Hematopoietic multipotent progenitor cell treated with erythropoietin and hydrocortisone succinate and interleukin-3 and kit ligand, for 17 days (in vitro differentiated cells): ENCODE data around the gene FOXP4.

Experiments used
- DNase-seq: peaks from one replicate; pipeline ENCODE4 v3.0.0-alpha.2; 2015; ENCODE audit warnings: low spot score

FOXP4 gene

GRCh38 chr6:41565701-41566100, 19.5 kb downstream of the FOXP4 start:
- no peak for DNase-seq

- DNase-seq = no peak
These were observed 20.8 kb downstream of the FOXP4 start for GRCh38 chr6:41566961-41567360.

GRCh38 chr6:41567684-41568083, 21.5 kb downstream of the FOXP4 start:
- DNase-seq = no peak

GRCh38 chr6:41568202-41568584, 22.0 kb downstream of the FOXP4 start:
- DNase-seq = no peak

- DNase-seq = no peak
These were observed 22.6 kb downstream of the FOXP4 start for GRCh38 chr6:41568585-41569384.

- no peak for DNase-seq
These were observed 24.1 kb downstream of the FOXP4 start for GRCh38 chr6:41570259-41570615.

GRCh38 chr6:41571021-41571780, 25.0 kb downstream of the FOXP4 start:
- DNase-seq = no peak

GRCh38 chr6:41572613-41573012, 26.4 kb downstream of the FOXP4 start:
- DNase-seq = no peak

GRCh38 chr6:41573276-41573675, 27.1 kb downstream of the FOXP4 start:
- no peak for DNase-seq

GRCh38 chr6:41573985-41574384, 27.8 kb downstream of the FOXP4 start:
- no peak for DNase-seq

GRCh38 chr6:41575598-41575997, 29.4 kb downstream of the FOXP4 start:
- no peak for DNase-seq

- DNase-seq = no peak
These were observed 30.5 kb downstream of the FOXP4 start for GRCh38 chr6:41576667-41577066.

- no peak for DNase-seq
These were observed 31.4 kb downstream of the FOXP4 start for GRCh38 chr6:41577356-41578216.

GRCh38 chr6:41578217-41579087, 32.3 kb downstream of the FOXP4 start:
- DNase-seq = no peak

- no peak for DNase-seq
These were observed 33.0 kb downstream of the FOXP4 start for GRCh38 chr6:41579088-41579610.

- DNase-seq = no peak
These were observed 34.5 kb downstream of the FOXP4 start for GRCh38 chr6:41580690-41581089.

GRCh38 chr6:41581381-41581991, 35.3 kb downstream of the FOXP4 start:
- DNase-seq = no peak

GRCh38 chr6:41582540-41582939, 36.4 kb downstream of the FOXP4 start:
- DNase-seq = no peak

- DNase-seq = no peak
These were observed 37.4 kb downstream of the FOXP4 start for GRCh38 chr6:41583565-41583964.

- DNase-seq = no peak
These were observed 38.0 kb downstream of the FOXP4 start for GRCh38 chr6:41584205-41584604.

- no peak for DNase-seq
These were observed 38.6 kb downstream of the FOXP4 start for GRCh38 chr6:41584668-41585205.
